Naive B cell (primary cell): ENCODE data around the gene HLF. TPM values are rescaled to one million over a fixed set of nuclear protein-coding genes. Genes with fewer than 3 reads are reported as not detected.

Experiments
- ATAC-seq, 2 donors: fragments of 150-1000 bp; cut with Tn5 transposase; 2 replicates each; pipeline ENCODE4 v1.10.0; 2021; ENCODE audit warnings: low read depth in 2 of 2, mild to moderate bottlenecking in 2 of 2, moderate library complexity in 2 of 2
- DNase-seq: peaks from one replicate; pipeline ENCODE4 v3.0.0; 2022
- H3K27ac Mint-ChIP-seq, 6 donors: one replicate each; pipeline ENCODE4 v1.8.0; 2020 to 2022; ENCODE audit warnings: mild to moderate bottlenecking in 6 of 6, mixed read lengths in 6 of 6, moderate library complexity in 5 of 6, inconsistent platforms in 2 of 6
- H3K27me3 Mint-ChIP-seq, 3 donors: one replicate each; pipeline ENCODE4 v1.8.0; 2021 to 2022; ENCODE audit warnings: mixed read lengths in 3 of 3, mild to moderate bottlenecking in 1 of 3
- H3K36me3 Mint-ChIP-seq, 2 donors: one replicate each; pipeline ENCODE4 v1.8.0; 2020 to 2022; ENCODE audit warnings: mixed read lengths in 2 of 2, inconsistent platforms in 1 of 2, mild to moderate bottlenecking in 1 of 2
- H3K4me1 Mint-ChIP-seq, 3 donors: one replicate each; pipeline ENCODE4 v1.8.0; 2020 to 2022; ENCODE audit warnings: mixed read lengths in 3 of 3, inconsistent platforms in 1 of 3, mild to moderate bottlenecking in 1 of 3, moderate library complexity in 1 of 3
- H3K4me3 Mint-ChIP-seq, 8 donors: one replicate each; pipeline ENCODE4 v1.8.0; 2020 to 2022; ENCODE audit warnings: mild to moderate bottlenecking in 8 of 8, mixed read lengths in 8 of 8, moderate library complexity in 8 of 8, inconsistent platforms in 2 of 8
- H3K9me3 Mint-ChIP-seq, 7 donors: one replicate each; pipeline ENCODE4 v1.8.0; 2020 to 2022; ENCODE audit warnings: mixed read lengths in 7 of 7, mild to moderate bottlenecking in 5 of 7, inconsistent platforms in 2 of 7, moderate library complexity in 1 of 7
- polyA plus RNA-seq, 6 donors: library from polyadenylated mRNA; unstranded; fragments of 300-500 nt; fragmentation: Illumina TruSeq; gene quantifications; one replicate each; pipeline ENCODE4 v1.2.3, GENCODE V29; 2021; ENCODE audit warnings: low read depth in 6 of 6

Gene HLF
- polyA plus RNA-seq, 6 donors from 2014 or later: not detected

- H3K4me1 Mint-ChIP-seq: no peaks in the 10 kb centered on the region
- DNase-seq (no peak), ATAC-seq (no peak)
- peaks cover 0 to 11% (median 3%) of the 10 kb centered on the region in 7 donors for H3K9me3 Mint-ChIP-seq
- peak overlapping the region in 1 of 8 donors; percentile 0 for H3K4me3 Mint-ChIP-seq
- H3K36me3 Mint-ChIP-seq: peaks cover 9 to 10% of the 10 kb centered on the region in 2 donors
- H3K27ac Mint-ChIP-seq: no peak overlapping the region
- H3K27me3 Mint-ChIP-seq: peaks cover 13 to 27% (median 18%) of the 10 kb centered on the region in 3 donors
Measured at GRCh38 chr17:55330344-55330933, 65.7 kb downstream of the HLF start.

DNA sequence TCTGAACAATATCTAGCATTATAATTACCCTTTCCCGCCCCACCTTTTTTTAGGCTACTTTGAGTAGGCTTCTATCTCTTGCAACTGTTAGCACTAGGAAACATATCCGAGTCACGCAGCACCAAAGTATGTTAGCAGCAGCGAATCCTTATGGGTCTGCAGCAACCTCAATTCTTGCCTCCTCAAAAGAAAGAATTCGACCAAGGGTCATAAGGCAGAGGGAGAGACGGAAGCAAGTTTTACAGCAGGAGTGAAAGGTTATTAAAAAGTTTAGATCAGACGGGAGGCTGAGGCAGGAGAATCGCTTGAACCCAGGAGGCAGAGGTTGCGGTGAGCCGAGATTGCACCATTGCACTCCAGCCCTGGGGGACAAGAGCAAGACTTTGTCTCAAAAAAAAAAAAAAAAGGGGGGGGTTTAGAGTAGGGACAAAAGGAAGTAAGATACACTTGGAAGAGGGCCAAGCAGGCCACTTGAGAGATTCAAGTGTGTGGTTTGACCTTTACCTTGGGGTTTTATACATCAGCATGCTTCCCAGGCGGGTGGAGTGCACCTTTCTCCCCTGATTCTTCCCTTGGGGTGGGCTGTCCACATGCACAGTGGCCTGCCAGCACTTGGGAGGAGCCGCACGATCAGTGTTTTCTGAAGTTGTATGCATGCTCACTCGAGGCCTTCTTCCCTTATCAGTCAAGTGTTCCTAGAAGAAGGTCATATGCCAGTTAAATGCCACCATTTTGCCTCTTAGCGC lies 67.7 kb downstream of the HLF start:
- Mint-ChIP-seq H3K9me3 (peaks cover 0 to 11% (median 3%) of the 10 kb centered on the region in 7 donors), H3K27ac (no peak overlapping the region), H3K27me3 (peaks cover 18 to 40% (median 26%) of the 10 kb centered on the region in 3 donors), H3K36me3 (peaks cover 9 to 10% of the 10 kb centered on the region in 2 donors), H3K4me1 (no peaks in the 10 kb centered on the region), H3K4me3 (no peak overlapping the region)
- no peak for DNase-seq
- no peak for ATAC-seq

DNA sequence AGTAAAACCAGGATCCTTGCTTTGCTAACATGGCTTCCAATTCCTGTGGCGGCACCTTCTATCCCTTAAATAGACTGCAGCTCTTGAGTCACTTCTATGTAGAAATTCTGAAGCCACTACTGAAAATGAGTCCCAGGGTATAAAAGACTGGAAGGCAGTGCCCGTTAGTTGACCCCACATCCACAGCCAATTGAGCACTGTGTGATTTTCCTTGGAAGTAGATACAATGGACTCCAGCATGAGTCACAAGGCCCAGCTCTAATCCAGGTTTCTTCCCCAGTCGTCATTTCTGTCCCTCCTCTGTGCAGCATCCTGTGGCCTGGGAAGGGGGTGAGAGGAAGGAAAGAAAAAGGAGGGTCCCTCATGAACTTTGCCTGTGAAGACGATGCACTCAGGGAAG lies 69.5 kb downstream of the HLF start:
- ATAC-seq (no peak), DNase-seq (no peak)
- Mint-ChIP-seq H3K27me3 (peaks cover 24 to 38% (median 26%) of the 10 kb centered on the region in 3 donors), H3K36me3 (no peaks in the 10 kb centered on the region), H3K9me3 (peaks cover 0 to 11% (median 0%) of the 10 kb centered on the region in 7 donors), H3K4me1 (no peaks in the 10 kb centered on the region), H3K4me3 (no peak overlapping the region), H3K27ac (no peak overlapping the region)

GRCh38 chr17:55334881-55335540 lies 70.3 kb downstream of the HLF start:
- ATAC-seq: no peak
- Mint-ChIP-seq H3K4me3 (no peak overlapping the region), H3K27ac (no peak overlapping the region), H3K9me3 (peaks cover 0 to 11% (median 0%) of the 10 kb centered on the region in 7 donors), H3K4me1 (no peaks in the 10 kb centered on the region), H3K27me3 (peaks cover 29 to 43% (median 34%) of the 10 kb centered on the region in 3 donors), H3K36me3 (no peaks in the 10 kb centered on the region)
- DNase-seq: no peak

- no peak for ATAC-seq
- H3K27ac Mint-ChIP-seq: no peak overlapping the region
- DNase-seq: no peak
- no peak overlapping the region for H3K4me3 Mint-ChIP-seq
- H3K27me3 Mint-ChIP-seq: peaks cover 25 to 43% (median 40%) of the 10 kb centered on the region in 3 donors
- H3K4me1 Mint-ChIP-seq: no peaks in the 10 kb centered on the region
- peaks cover 0 to 11% (median 0%) of the 10 kb centered on the region in 7 donors for H3K9me3 Mint-ChIP-seq
- no peaks in the 10 kb centered on the region for H3K36me3 Mint-ChIP-seq
Measured at GRCh38 chr17:55335625-55336024, 70.9 kb downstream of the HLF start.

DNA sequence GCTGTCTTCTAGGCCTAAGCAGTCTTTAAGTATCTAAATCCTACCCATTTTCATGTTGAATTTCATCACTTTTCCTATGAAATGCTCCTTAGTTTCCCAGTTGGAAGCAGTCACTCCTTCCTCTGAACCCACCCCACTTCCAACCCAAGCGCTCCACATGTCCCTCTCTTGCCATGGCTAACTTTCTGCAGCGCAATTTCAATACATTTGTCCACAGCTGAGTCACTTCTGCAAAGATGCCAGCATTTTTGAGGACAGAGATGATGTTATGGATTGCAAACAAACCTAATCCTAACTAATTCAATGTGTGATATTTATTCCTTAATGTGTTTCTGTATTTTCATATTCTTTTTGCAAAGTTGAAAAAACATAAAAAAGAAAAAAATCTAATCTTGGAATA lies 71.7 kb downstream of the HLF start:
- ATAC-seq (no peak), DNase-seq (no peak)
- H3K9me3 Mint-ChIP-seq: peaks cover 0 to 11% (median 0%) of the 10 kb centered on the region in 7 donors
- no peak overlapping the region for H3K4me3 Mint-ChIP-seq
- H3K27me3 Mint-ChIP-seq: peaks cover 25 to 43% (median 41%) of the 10 kb centered on the region in 3 donors
- H3K27ac Mint-ChIP-seq: no peak overlapping the region
- H3K36me3 Mint-ChIP-seq: no peaks in the 10 kb centered on the region
- H3K4me1 Mint-ChIP-seq: no peaks in the 10 kb centered on the region

DNA sequence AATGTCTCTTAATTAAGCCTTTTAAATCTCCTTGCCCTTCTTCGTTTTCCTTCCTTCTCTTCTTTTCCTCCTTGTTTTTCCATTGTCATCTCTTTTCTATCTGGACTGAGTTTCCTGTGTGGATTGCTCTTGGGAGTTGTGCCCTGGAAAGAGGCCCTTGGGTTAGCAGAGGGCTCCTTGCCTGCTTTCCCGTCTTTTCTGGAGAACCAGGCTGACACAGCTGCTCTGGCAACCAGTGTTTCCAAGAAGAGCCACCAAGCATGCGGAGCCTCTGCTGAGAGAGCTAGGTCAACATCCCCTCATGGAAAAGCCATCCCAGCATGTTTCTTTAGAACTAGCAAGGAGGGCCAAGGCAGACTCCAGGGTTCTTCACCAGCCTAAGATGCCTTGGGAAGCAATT lies 75.4 kb downstream of the HLF start:
- DNase-seq: no peak
- ATAC-seq: no peak
- H3K27me3 Mint-ChIP-seq: peaks cover 27 to 49% (median 39%) of the 10 kb centered on the region in 3 donors
- no peak overlapping the region for H3K4me3 Mint-ChIP-seq
- H3K9me3 Mint-ChIP-seq: peaks cover 0 to 11% (median 0%) of the 10 kb centered on the region in 7 donors
- no peaks in the 10 kb centered on the region for H3K4me1 Mint-ChIP-seq
- no peak overlapping the region for H3K27ac Mint-ChIP-seq
- no peaks in the 10 kb centered on the region for H3K36me3 Mint-ChIP-seq

GRCh38 chr17:55340686-55341085 lies 75.9 kb downstream of the HLF start:
- peak overlapping the region in 1 of 6 donors; percentile 58 for H3K27ac Mint-ChIP-seq
- H3K4me1 Mint-ChIP-seq: no peaks in the 10 kb centered on the region
- peaks cover 0 to 11% (median 3%) of the 10 kb centered on the region in 7 donors for H3K9me3 Mint-ChIP-seq
- H3K4me3 Mint-ChIP-seq: no peak overlapping the region
- DNase-seq (no peak), ATAC-seq (no peak)
- H3K27me3 Mint-ChIP-seq: peaks cover 30 to 44% (median 38%) of the 10 kb centered on the region in 3 donors
- H3K36me3 Mint-ChIP-seq: no peaks in the 10 kb centered on the region

- Mint-ChIP-seq H3K27ac (no peak overlapping the region), H3K9me3 (peaks cover 0 to 14% (median 4%) of the 10 kb centered on the region in 7 donors), H3K4me3 (no peak overlapping the region), H3K27me3 (peaks cover 34 to 40% (median 36%) of the 10 kb centered on the region in 3 donors), H3K4me1 (no peaks in the 10 kb centered on the region), H3K36me3 (peaks cover 0 to 2% of the 10 kb centered on the region in 2 donors)
- no peak for ATAC-seq
- DNase-seq: no peak
Measured at GRCh38 chr17:55341432-55341831, 76.7 kb downstream of the HLF start.

GRCh38 chr17:55342800-55343585 lies 78.2 kb downstream of the HLF start:
- DNase-seq: no peak
- Mint-ChIP-seq H3K27me3 (peaks cover 35 to 49% (median 40%) of the 10 kb centered on the region in 3 donors), H3K4me3 (no peak overlapping the region), H3K27ac (no peak overlapping the region), H3K9me3 (peaks cover 0 to 13% (median 4%) of the 10 kb centered on the region in 7 donors), H3K4me1 (no peaks in the 10 kb centered on the region), H3K36me3 (peaks cover 0 to 5% of the 10 kb centered on the region in 2 donors)
- ATAC-seq: no peak

- Mint-ChIP-seq H3K9me3 (peaks cover 0 to 9% (median 4%) of the 10 kb centered on the region in 7 donors), H3K4me1 (peaks cover 4 to 6% (median 4%) of the 10 kb centered on the region in 3 donors), H3K27me3 (peaks cover 30 to 45% (median 34%) of the 10 kb centered on the region in 3 donors), H3K36me3 (peaks cover 0 to 5% of the 10 kb centered on the region in 2 donors), H3K4me3 (no peak overlapping the region), H3K27ac (no peak overlapping the region)
- DNase-seq (no peak), ATAC-seq (no peak)
Measured at GRCh38 chr17:55343900-55344513, 79.2 kb downstream of the HLF start.

GRCh38 chr17:55344514-55344997 lies 79.8 kb downstream of the HLF start:
- Mint-ChIP-seq H3K4me1 (peaks cover 4 to 6% (median 4%) of the 10 kb centered on the region in 3 donors), H3K27me3 (peaks cover 26 to 40% (median 28%) of the 10 kb centered on the region in 3 donors), H3K27ac (no peak overlapping the region), H3K9me3 (peaks cover 0 to 9% (median 4%) of the 10 kb centered on the region in 7 donors), H3K4me3 (no peak overlapping the region), H3K36me3 (peaks cover 0 to 5% of the 10 kb centered on the region in 2 donors)
- DNase-seq (no peak), ATAC-seq (no peak)
